Right lung (tissue), 5 donors: ENCODE measurements around the gene SIM2. TPM values are rescaled to one million over a fixed set of nuclear protein-coding genes. Genes with fewer than 3 reads are reported as not detected.

Experiments
- polyA plus RNA-seq, 5 donors: library from polyadenylated mRNA; unstranded; fragments of 120-200 nt; gene quantifications; one replicate each; pipeline versions ENCODE4 v1.2.1 to v1.2.3, GENCODE V29; 2013; ENCODE audit warnings: inconsistent platforms in 1 of 5, low replicate concordance in 1 of 5; ENCODE audit not compliant: insufficient read length in 5 of 5, insufficient read depth in 1 of 5

The SIM2 gene
- polyA plus RNA-seq, 5 donors, result 0.99 to 1.9 (median 1.3) TPM

Other genes with a start within 250 kb of the SIM2 start
- gene CLDN14, start 219.0 kb upstream of the SIM2 start, polyA plus RNA-seq, result under 1 TPM in 1 of 5 donors, not detected in 4; 0.32 TPM